HEK293 (cell line): ENCODE results near the gene KRTAP10-4.

ENCODE experiments used
- AEBP2 ChIP-seq: fragments of 450-650 bp; formaldehyde crosslinking; IDR thresholded peaks from 2 replicates; pipeline ENCODE4 v1.5.1; 2016; ENCODE audit warnings: missing biosample characterization, missing genetic modification characterization, borderline replicate concordance
- GFI1B ChIP-seq: fragments of 450-650 bp; formaldehyde crosslinking; IDR thresholded peaks from 2 replicates; pipeline ENCODE4 v1.5.1; 2016; ENCODE audit warnings: missing biosample characterization, missing genetic modification characterization
- KLF16 ChIP-seq: fragments of 450-650 bp; formaldehyde crosslinking; IDR thresholded peaks from 2 replicates; pipeline ENCODE4 v1.5.1; 2017; ENCODE audit warnings: missing biosample characterization, missing genetic modification characterization
- SETDB1 ChIP-seq: IDR thresholded peaks from one replicate; pipeline ENCODE4 v1.6.1; 2017; ENCODE audit warnings: mild to moderate bottlenecking, low read length, moderate library complexity, mixed read lengths; ENCODE audit not compliant: insufficient read length
- ZNF133 ChIP-seq: fragments of 450-650 bp; formaldehyde crosslinking; IDR thresholded peaks from 2 replicates; pipeline ENCODE4 v1.5.1; 2016; ENCODE audit warnings: missing biosample characterization, missing genetic modification characterization
- ZNF341 ChIP-seq: fragments of 450-650 bp; formaldehyde crosslinking; IDR thresholded peaks from 2 replicates; pipeline ENCODE4; 2016; ENCODE audit warnings: low read depth, missing biosample characterization, missing genetic modification characterization
- TF ChIP-seq, protein P1 (sequence below): fragments of 450-650 bp; formaldehyde crosslinking; IDR thresholded peaks from 2 replicates; pipeline ENCODE4 v1.5.1; 2016; ENCODE audit warnings: missing biosample characterization, missing genetic modification characterization
- TF ChIP-seq, protein P2 (sequence below): IDR thresholded peaks from 2 replicates; pipeline ENCODE4 v1.6.1; 2011; ENCODE audit warnings: mild to moderate bottlenecking, low read depth, low read length, borderline replicate concordance

DNA sequence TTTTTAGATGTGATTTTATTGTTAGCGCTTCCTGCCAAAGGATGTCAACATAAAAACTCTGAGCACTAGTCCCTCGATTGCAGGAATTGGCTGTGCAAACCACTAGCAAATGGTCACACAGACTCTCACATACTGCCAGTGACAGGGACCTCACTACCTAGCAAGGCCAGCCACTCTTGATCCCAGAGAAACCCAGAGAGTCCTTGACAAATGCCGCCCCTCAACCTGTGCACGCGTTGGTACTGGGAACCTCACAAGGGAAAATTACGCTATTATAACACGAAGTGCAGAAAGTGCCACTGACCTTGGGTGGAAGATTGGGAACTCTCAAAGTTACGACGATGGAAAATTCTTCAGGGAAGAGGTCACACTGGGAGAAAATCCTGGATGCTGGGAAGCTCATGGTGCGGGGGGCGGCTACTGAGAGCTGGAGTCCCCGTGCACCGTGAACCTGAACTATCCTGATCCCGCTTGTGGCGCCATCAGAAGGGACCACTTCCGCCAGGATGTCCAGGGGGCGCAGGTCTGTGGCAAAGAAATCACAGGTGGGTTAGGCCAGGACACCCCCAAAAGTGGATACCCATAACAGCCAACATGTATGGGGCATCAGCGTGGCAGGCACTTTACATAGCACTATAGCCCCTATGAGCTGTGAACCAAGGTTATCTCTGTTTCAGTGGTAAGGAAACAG lies 5.9 kb upstream of the KRTAP10-4 start:
- TF ChIP-seq ZNF341 (no peak), AEBP2 (tag by site-specific recombination) (no peak), SETDB1 (no peak), GFI1B (tag by site-specific recombination) (no peak), ZNF133 (tag by site-specific recombination) (no peak), KLF16 (tag by site-specific recombination) (no peak)
- TF ChIP-seq, protein P1, sequence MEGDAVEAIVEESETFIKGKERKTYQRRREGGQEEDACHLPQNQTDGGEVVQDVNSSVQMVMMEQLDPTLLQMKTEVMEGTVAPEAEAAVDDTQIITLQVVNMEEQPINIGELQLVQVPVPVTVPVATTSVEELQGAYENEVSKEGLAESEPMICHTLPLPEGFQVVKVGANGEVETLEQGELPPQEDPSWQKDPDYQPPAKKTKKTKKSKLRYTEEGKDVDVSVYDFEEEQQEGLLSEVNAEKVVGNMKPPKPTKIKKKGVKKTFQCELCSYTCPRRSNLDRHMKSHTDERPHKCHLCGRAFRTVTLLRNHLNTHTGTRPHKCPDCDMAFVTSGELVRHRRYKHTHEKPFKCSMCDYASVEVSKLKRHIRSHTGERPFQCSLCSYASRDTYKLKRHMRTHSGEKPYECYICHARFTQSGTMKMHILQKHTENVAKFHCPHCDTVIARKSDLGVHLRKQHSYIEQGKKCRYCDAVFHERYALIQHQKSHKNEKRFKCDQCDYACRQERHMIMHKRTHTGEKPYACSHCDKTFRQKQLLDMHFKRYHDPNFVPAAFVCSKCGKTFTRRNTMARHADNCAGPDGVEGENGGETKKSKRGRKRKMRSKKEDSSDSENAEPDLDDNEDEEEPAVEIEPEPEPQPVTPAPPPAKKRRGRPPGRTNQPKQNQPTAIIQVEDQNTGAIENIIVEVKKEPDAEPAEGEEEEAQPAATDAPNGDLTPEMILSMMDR (tag by site-specific recombination), result no peak
- TF ChIP-seq, protein P2, sequence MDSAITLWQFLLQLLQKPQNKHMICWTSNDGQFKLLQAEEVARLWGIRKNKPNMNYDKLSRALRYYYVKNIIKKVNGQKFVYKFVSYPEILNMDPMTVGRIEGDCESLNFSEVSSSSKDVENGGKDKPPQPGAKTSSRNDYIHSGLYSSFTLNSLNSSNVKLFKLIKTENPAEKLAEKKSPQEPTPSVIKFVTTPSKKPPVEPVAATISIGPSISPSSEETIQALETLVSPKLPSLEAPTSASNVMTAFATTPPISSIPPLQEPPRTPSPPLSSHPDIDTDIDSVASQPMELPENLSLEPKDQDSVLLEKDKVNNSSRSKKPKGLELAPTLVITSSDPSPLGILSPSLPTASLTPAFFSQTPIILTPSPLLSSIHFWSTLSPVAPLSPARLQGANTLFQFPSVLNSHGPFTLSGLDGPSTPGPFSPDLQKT, result no peak
